ENCODE data around the gene C2orf76.

The C2orf76 gene

GRCh38 chr2:119306196-119306590 lies 60.4 kb downstream of the C2orf76 start:
- no peak for TF ChIP-seq CTCF (IDR thresholded peaks at IDR 0.05; ENCODE audit: low read depth, low read length)
- DNase-seq: no peak
- no peak overlapping the region for H3K4me3 ChIP-seq (ENCODE audit: low read depth, low read length)
- H3K9me3 ChIP-seq (ENCODE audit: severe bottlenecking): no peaks in the 10 kb centered on the region
- H3K36me3 ChIP-seq: no peaks in the 10 kb centered on the region
- no peaks in the 10 kb centered on the region for H3K27me3 ChIP-seq (ENCODE audit: insufficient read depth, low read depth, severe bottlenecking)
- no peak overlapping the region for H3K27ac ChIP-seq

- no peak for DNase-seq
- Histone ChIP-seq H3K9me3 (ENCODE audit: severe bottlenecking) (no peaks in the 10 kb centered on the region), H3K27ac (no peak overlapping the region), H3K4me3 (ENCODE audit: low read depth, low read length) (no peak overlapping the region), H3K27me3 (ENCODE audit: insufficient read depth, low read depth, severe bottlenecking) (no peaks in the 10 kb centered on the region), H3K36me3 (no peaks in the 10 kb centered on the region)
- no peak for TF ChIP-seq CTCF (IDR thresholded peaks at IDR 0.05; ENCODE audit: low read depth, low read length)
These were observed 61.0 kb downstream of the C2orf76 start for GRCh38 chr2:119305497-119306195.

- Histone ChIP-seq H3K27me3 (ENCODE audit: insufficient read depth, low read depth, severe bottlenecking) (no peaks in the 10 kb centered on the region), H3K36me3 (no peaks in the 10 kb centered on the region), H3K27ac (no peak overlapping the region), H3K9me3 (ENCODE audit: severe bottlenecking) (no peaks in the 10 kb centered on the region), H3K4me3 (ENCODE audit: low read depth, low read length) (no peak overlapping the region)
- no peak for DNase-seq
- no peak for TF ChIP-seq CTCF (IDR thresholded peaks at IDR 0.05; ENCODE audit: low read depth, low read length)
These were observed 61.8 kb downstream of the C2orf76 start for GRCh38 chr2:119304847-119305246.

GRCh38 chr2:119301413-119301812 lies 65.2 kb downstream of the C2orf76 start:
- Histone ChIP-seq H3K27me3 (ENCODE audit: insufficient read depth, low read depth, severe bottlenecking) (no peaks in the 10 kb centered on the region), H3K9me3 (ENCODE audit: severe bottlenecking) (no peaks in the 10 kb centered on the region), H3K36me3 (no peaks in the 10 kb centered on the region), H3K4me3 (ENCODE audit: low read depth, low read length) (no peak overlapping the region), H3K27ac (no peak overlapping the region)
- no peak for DNase-seq
- no peak for TF ChIP-seq CTCF (IDR thresholded peaks at IDR 0.05; ENCODE audit: low read depth, low read length)

GRCh38 chr2:119295688-119296375 lies 70.8 kb downstream of the C2orf76 start:
- DNase-seq: no peak
- no peaks in the 10 kb centered on the region for H3K27me3 ChIP-seq (ENCODE audit: insufficient read depth, low read depth, severe bottlenecking)
- TF ChIP-seq CTCF (IDR thresholded peaks at IDR 0.05; ENCODE audit: low read depth, low read length): no peak
- H3K4me3 ChIP-seq (ENCODE audit: low read depth, low read length): no peak overlapping the region
- H3K27ac ChIP-seq: no peak overlapping the region
- no peaks in the 10 kb centered on the region for H3K9me3 ChIP-seq (ENCODE audit: severe bottlenecking)
- no peaks in the 10 kb centered on the region for H3K36me3 ChIP-seq
